HepG2 (cell line): ENCODE results near the gene NKPD1. TPM values are rescaled to one million over a fixed set of nuclear protein-coding genes. Genes with fewer than 3 reads are reported as not detected.
A peak's percentile ranks its signal among the peaks of the same experiment; 100 is the strongest.

Experiments
- ATAC-seq: fragments of 200-7000 bp; cut with Tn5 transposase; 3 replicates; pipeline ENCODE4 v1.9.1; 2020; ENCODE audit warnings: mild to moderate bottlenecking, moderate library complexity
- BruUV-seq: library from RNA; stranded (reverse); fragments of 400-500 nt; replicated peaks from 2 replicates; lab custom pipeline; 2021; lab: Mats Ljungman, UMichigan
- CTCF ChIA-PET: fragments of 300-600 bp; formaldehyde crosslinking; extraction: SDS; loops from one replicate; lab custom pipeline; 2021; ENCODE audit warnings: low total read pairs, inconsistent platforms, low intra/inter-chr PET ratio; lab: Yijun Ruan, JAX
- POLR2A ChIA-PET: fragments of 350-600 bp; sonication (Branson Sonifier 250); formaldehyde crosslinking; loops from one replicate; lab custom pipeline; 2020; ENCODE audit warnings: antibody characterized with exemption, inconsistent platforms; lab: Yijun Ruan, JAX
- DNase-seq: peaks from one replicate; pipeline ENCODE4 v3.0.0-alpha.2; 2015; ENCODE audit warnings: low spot score
- FAIRE-seq: peaks from 3 replicates; lab custom pipeline; 2011; peaks lifted over from hg19 to GRCh38; lab: Jason Lieb, UNC
- H2AFZ ChIP-seq: one replicate; pipeline ENCODE4 v1.6.1; 2011; ENCODE audit warnings: low read length, inconsistent platforms
- H3K27ac ChIP-seq: fragments of 300-600 bp; 3 replicates; pipeline ENCODE4 v1.8.0; 2011; ENCODE audit warnings: mixed run types, mild to moderate bottlenecking, mixed read lengths, low read length, inconsistent platforms; ENCODE audit not compliant: insufficient read depth; ENCODE audit errors: extremely low read length
- H3K27me3 ChIP-seq, 2 experiments: fragments of 200-600 bp in 1 of 2; 2 replicates in 1 of 2; 3 replicates in 1 of 2; pipeline versions ENCODE4 v1.6.0 to v1.8.0; 2011; ENCODE audit warnings: low read length in 2 of 2, mild to moderate bottlenecking in 2 of 2, moderate library complexity in 2 of 2, inconsistent platforms in 1 of 2; ENCODE audit not compliant: insufficient read depth in 2 of 2, control insufficient read depth in 1 of 2
- H3K36me3 ChIP-seq, 2 experiments: fragments of 200-600 bp in 1 of 2; replicated peaks in 1 of 2; 2 replicates in 1 of 2; 3 replicates in 1 of 2; pipeline versions ENCODE4 v1.5.1 to v1.8.0; 2011; ENCODE audit warnings: low read length in 2 of 2, inconsistent platforms in 1 of 2; ENCODE audit not compliant: insufficient read depth in 2 of 2, control insufficient read depth in 1 of 2
- H3K4me1 ChIP-seq: 2 replicates; pipeline ENCODE4 v1.5.1; 2012; ENCODE audit warnings: low read length, inconsistent platforms; ENCODE audit not compliant: insufficient read depth
- H3K4me2 ChIP-seq: 2 replicates; pipeline ENCODE4 v1.6.0; 2011; ENCODE audit warnings: low read depth, low read length, inconsistent platforms
- H3K4me3 ChIP-seq, 3 experiments: fragments of 200-600 bp in 1 of 3; sonication (generic), shearing (Covaris generic) in 1 of 3; replicated peaks in 1 of 3; 2 replicates each; pipeline ENCODE4 v1.5.1; 2011 to 2016; ENCODE audit warnings: low read length in 3 of 3, inconsistent platforms in 2 of 3, low read depth in 2 of 3, mild to moderate bottlenecking in 2 of 3, control low read depth in 1 of 3, mixed read lengths in 1 of 3; ENCODE audit not compliant: insufficient read depth in 1 of 3
- H3K79me2 ChIP-seq: one replicate; pipeline ENCODE4 v1.6.1; 2011; ENCODE audit warnings: low read length, inconsistent platforms; ENCODE audit not compliant: insufficient read depth
- H3K9ac ChIP-seq: 2 replicates; pipeline ENCODE4 v1.6.0; 2011; ENCODE audit warnings: mild to moderate bottlenecking, low read depth, low read length, inconsistent platforms; ENCODE audit not compliant: insufficient read depth
- H3K9me3 ChIP-seq: 2 replicates; pipeline ENCODE4 v1.5.1; 2012; ENCODE audit warnings: mild to moderate bottlenecking, low read length
- H4K20me1 ChIP-seq: 2 replicates; pipeline ENCODE4 v1.6.0; 2011; ENCODE audit warnings: inconsistent platforms, mild to moderate bottlenecking, low read length, moderate library complexity; ENCODE audit not compliant: insufficient read depth
- WGBS: methylation state at CpG from one replicate; pipeline ENCODE4 v1.1.6; 2017; ENCODE audit warnings: low lambda C conversion rate; 5-methylcytosine and 5-hydroxymethylcytosine counted together
- in situ Hi-C: cut with HindIII; loops from 2 replicates; pipeline ENCODE4 v1.10.0; 2017; ENCODE audit warnings: low pct_unique_long_range_greater_than_20kb; ENCODE audit not compliant: extremely low pct_ligation_motif_present
- intact Hi-C: fragments of 100-400 bp; cut with micrococcal nuclease; formaldehyde crosslinking; loops from one replicate; pipeline ENCODE4 v1.10.0; 2022; ENCODE audit not compliant: unreplicated experiment
- polyA plus RNA-seq, 8 experiments: library from polyadenylated mRNA; depleted of rRNA in 3 of 8; stranded (reverse) in 7 of 8; unstranded in 1 of 8; fragments of >200 nt; fragmentation: Illumina TruSeq in 4 of 8; extraction: Trizol in 4 of 8; gene quantifications; 2 replicates each; pipeline versions ENCODE4 v1.2.1 to v1.2.3, GENCODE V29; 2011 to 2016; ENCODE audit warnings: low read depth in 4 of 8, missing spikeins in 1 of 8, mixed read lengths in 1 of 8; ENCODE audit not compliant: insufficient read depth in 1 of 8
- total RNA-seq, 5 experiments: library from RNA; depleted of rRNA; stranded (reverse); fragments of >200 nt; fragmentation: Illumina TruSeq; extraction: Trizol; gene quantifications; 2 replicates each; pipeline ENCODE4 v1.2.3, GENCODE V29; 2016; ENCODE audit warnings: low read depth in 1 of 5
- TF ChIP-seq, protein P1 (sequence below): sonication (generic); formaldehyde crosslinking; IDR thresholded peaks from 2 replicates; pipeline ENCODE4 v1.5.1; 2020; ENCODE audit warnings: mild to moderate bottlenecking, missing genetic modification reagents, moderate library complexity
- TF ChIP-seq, protein P2 (sequence below): sonication (generic); formaldehyde crosslinking; IDR thresholded peaks from 2 replicates; pipeline ENCODE4 v1.8.0; 2022; ENCODE audit warnings: mild to moderate bottlenecking, missing genetic modification reagents; ENCODE audit not compliant: insufficient replicate concordance

The NKPD1 gene
- total and polyA plus RNA-seq, 2 of the 13 experiments (the other 11 are each of a cell fraction or from before 2014, with no cell fraction given) = 0.03 TPM; not detected in 1

DNA sequence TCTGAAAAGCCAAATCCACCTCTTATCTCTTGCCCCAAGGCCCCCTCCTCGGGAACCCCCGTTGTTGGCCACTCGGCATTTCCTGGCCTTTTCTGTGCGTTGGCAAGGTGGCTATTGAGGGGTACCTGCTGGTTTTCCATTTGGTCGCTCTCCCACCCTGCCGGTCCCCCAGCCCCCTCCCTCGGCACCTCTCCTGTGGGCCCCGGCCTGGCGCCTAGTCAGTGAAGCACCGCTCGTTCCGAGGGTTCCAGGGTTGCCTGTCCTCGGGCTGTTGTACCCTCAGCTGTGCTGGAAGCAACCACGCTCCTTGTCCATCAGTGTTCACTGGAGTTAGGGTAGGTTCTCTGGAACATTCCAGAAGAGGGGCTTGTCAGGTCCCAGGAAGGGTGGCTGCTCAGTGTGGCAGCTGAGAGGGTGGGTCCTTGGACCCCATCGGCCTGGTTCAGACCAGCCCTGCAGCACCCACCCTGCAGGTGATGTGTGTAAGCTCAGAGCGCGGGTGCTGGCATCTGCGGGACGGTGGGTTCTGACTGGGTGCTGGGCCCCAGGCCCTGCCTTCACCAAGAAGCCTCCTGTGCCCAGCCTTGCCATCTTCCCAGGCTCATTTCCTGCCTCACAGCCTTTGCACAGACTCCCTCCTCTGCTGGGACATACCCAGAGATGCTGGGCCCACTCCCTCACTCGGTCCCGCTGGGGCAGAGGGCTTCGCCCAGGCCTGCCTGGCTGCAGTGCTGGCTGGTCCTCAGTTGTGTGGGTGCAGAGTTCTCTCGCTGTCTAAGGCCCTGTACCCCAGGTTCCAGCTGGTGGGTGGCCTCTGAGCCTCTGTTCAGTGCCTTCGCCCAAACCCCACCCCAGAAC lies 21.3 kb downstream of the NKPD1 start:
- H3K4me3 ChIP-seq = no peak overlapping the region
- FAIRE-seq (no peak), DNase-seq (no peak), ATAC-seq (no peak)
- H3K4me2 ChIP-seq = no peak overlapping the region
- H3K27me3 ChIP-seq = no peaks in the 10 kb centered on the region
- H3K9ac ChIP-seq = no peak overlapping the region
- in situ Hi-C loops (no loop called here), intact Hi-C loops (no loop called here)
- CTCF ChIA-PET = no interaction called here
- TF ChIP-seq, protein P1, sequence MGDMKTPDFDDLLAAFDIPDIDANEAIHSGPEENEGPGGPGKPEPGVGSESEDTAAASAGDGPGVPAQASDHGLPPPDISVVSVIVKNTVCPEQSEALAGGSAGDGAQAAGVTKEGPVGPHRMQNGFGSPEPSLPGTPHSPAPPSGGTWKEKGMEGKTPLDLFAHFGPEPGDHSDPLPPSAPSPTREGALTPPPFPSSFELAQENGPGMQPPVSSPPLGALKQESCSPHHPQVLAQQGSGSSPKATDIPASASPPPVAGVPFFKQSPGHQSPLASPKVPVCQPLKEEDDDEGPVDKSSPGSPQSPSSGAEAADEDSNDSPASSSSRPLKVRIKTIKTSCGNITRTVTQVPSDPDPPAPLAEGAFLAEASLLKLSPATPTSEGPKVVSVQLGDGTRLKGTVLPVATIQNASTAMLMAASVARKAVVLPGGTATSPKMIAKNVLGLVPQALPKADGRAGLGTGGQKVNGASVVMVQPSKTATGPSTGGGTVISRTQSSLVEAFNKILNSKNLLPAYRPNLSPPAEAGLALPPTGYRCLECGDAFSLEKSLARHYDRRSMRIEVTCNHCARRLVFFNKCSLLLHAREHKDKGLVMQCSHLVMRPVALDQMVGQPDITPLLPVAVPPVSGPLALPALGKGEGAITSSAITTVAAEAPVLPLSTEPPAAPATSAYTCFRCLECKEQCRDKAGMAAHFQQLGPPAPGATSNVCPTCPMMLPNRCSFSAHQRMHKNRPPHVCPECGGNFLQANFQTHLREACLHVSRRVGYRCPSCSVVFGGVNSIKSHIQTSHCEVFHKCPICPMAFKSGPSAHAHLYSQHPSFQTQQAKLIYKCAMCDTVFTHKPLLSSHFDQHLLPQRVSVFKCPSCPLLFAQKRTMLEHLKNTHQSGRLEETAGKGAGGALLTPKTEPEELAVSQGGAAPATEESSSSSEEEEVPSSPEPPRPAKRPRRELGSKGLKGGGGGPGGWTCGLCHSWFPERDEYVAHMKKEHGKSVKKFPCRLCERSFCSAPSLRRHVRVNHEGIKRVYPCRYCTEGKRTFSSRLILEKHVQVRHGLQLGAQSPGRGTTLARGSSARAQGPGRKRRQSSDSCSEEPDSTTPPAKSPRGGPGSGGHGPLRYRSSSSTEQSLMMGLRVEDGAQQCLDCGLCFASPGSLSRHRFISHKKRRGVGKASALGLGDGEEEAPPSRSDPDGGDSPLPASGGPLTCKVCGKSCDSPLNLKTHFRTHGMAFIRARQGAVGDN (CRISPR knock-in tag) = 0 out of 2 replicates have a peak, but pooled peaks have one; percentile 18
- TF ChIP-seq, protein P2, sequence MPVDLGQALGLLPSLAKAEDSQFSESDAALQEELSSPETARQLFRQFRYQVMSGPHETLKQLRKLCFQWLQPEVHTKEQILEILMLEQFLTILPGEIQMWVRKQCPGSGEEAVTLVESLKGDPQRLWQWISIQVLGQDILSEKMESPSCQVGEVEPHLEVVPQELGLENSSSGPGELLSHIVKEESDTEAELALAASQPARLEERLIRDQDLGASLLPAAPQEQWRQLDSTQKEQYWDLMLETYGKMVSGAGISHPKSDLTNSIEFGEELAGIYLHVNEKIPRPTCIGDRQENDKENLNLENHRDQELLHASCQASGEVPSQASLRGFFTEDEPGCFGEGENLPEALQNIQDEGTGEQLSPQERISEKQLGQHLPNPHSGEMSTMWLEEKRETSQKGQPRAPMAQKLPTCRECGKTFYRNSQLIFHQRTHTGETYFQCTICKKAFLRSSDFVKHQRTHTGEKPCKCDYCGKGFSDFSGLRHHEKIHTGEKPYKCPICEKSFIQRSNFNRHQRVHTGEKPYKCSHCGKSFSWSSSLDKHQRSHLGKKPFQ (CRISPR knock-in tag) = no peak
- H3K27ac ChIP-seq = no peak overlapping the region
- peaks cover 27% of the 10 kb centered on the region for H3K4me1 ChIP-seq
- no peak overlapping the region for H2AFZ ChIP-seq
- peaks cover 9 to 10% of the 10 kb centered on the region in 2 experiments; a peak in 3 of 5 replicates for H3K36me3 ChIP-seq
- peaks cover 20% of the 10 kb centered on the region for H3K79me2 ChIP-seq
- 96% methylated on average over 15 of the region's 24 CpGs for WGBS
- no peaks in the 10 kb centered on the region for H4K20me1 ChIP-seq
- POLR2A ChIA-PET = no interaction called here
- no TSS peak for BruUV-seq
- H3K9me3 ChIP-seq = no peaks in the 10 kb centered on the region
